Spinal cord (tissue), 10 donors: ENCODE results near the gene TNP1. TPM values are rescaled to one million over a fixed set of nuclear protein-coding genes. Genes with fewer than 3 reads are reported as not detected.

Experiments used
- DNase-seq, 6 donors: peaks; one replicate each; pipeline versions ENCODE4 v3.0.0 to v3.0.0-alpha.2; 2013 to 2015; ENCODE audit warnings: low spot score in 6 of 6, low read depth in 4 of 6
- H3K27ac ChIP-seq: one replicate; pipeline ENCODE4 v1.5.1; 2013; ENCODE audit warnings: low read depth, low read length, control low read depth
- H3K27me3 ChIP-seq: one replicate; pipeline ENCODE4 v1.6.1; 2013; ENCODE audit warnings: low read length; ENCODE audit not compliant: control insufficient read depth, insufficient read depth
- H3K36me3 ChIP-seq: one replicate; pipeline ENCODE4 v1.6.1; 2013; ENCODE audit warnings: low read length; ENCODE audit not compliant: control insufficient read depth, insufficient read depth
- H3K4me1 ChIP-seq: one replicate; pipeline ENCODE4 v1.6.1; 2013; ENCODE audit warnings: low read length; ENCODE audit not compliant: control insufficient read depth, insufficient read depth
- H3K4me3 ChIP-seq: one replicate; pipeline ENCODE4 v1.5.1; 2013; ENCODE audit warnings: low read depth, low read length, control low read depth
- H3K9me3 ChIP-seq: one replicate; pipeline ENCODE4 v1.6.1; 2013; ENCODE audit warnings: low read length; ENCODE audit not compliant: control insufficient read depth, insufficient read depth
- WGBS: methylation state at CpG from one replicate; pipeline ENCODE4 v1.1.5; 2013; ENCODE audit warnings: missing lambda C conversion rate; ENCODE audit not compliant: insufficient coverage; 5-methylcytosine and 5-hydroxymethylcytosine counted together
- polyA plus RNA-seq, 2 donors: library from polyadenylated mRNA; unstranded; fragments of 120-200 nt; gene quantifications; one replicate each; pipeline ENCODE4 v1.2.1, GENCODE V29; 2013; ENCODE audit not compliant: insufficient read length in 2 of 2
- total RNA-seq, 2 donors: library from RNA; depleted of rRNA in 1 of 2; stranded (reverse); fragments of 120-200 nt in 1 of 2; fragments of >200 nt in 1 of 2; gene quantifications; one replicate each; pipeline versions ENCODE4 v1.2.3 to v1.2.4, GENCODE V29; 2013 to 2014
- donor health status: healthy.

TNP1 gene
- total and polyA plus RNA-seq, 4 donors, result not detected

GRCh38 chr2:216827073-216827720, 32.7 kb downstream of the TNP1 start:
- peak in 1 of 6 donors; percentile 49 for DNase-seq
- H3K36me3 ChIP-seq, result no peaks in the 10 kb centered on the region
- H3K4me3 ChIP-seq, result no peak overlapping the region
- 47% methylated on average over 3 of the region's 6 CpGs for WGBS
- peaks cover 2% of the 10 kb centered on the region for H3K27me3 ChIP-seq
- no peak overlapping the region for H3K27ac ChIP-seq
- H3K9me3 ChIP-seq, result no peaks in the 10 kb centered on the region
- H3K4me1 ChIP-seq, result peaks cover 11% of the 10 kb centered on the region

DNA sequence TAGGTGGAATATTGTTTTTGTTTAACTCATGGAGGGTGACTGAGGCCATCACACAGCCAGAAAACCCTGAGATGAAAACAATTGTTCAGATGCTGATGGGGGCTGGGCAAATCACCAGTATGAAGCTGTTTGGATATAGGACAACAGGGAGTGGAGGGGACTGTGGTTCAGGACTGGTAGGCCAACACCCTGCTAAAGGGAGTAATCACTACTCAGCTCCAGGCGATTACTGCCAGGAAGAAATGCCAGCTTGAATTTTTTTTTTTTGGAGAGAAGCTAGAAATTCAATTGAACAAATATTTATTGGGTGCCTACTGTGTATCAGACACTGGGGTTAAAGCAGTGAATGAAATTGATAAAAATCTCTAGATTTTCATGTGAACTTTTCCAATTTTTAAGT, 37.4 kb downstream of the TNP1 start:
- no peak for DNase-seq
- no peak overlapping the region for H3K27ac ChIP-seq
- no peaks in the 10 kb centered on the region for H3K27me3 ChIP-seq
- H3K36me3 ChIP-seq, result no peaks in the 10 kb centered on the region
- no CpG with 5 or more reads among the region's 1 CpG for WGBS
- H3K4me1 ChIP-seq, result peaks cover 6% of the 10 kb centered on the region
- H3K4me3 ChIP-seq, result no peak overlapping the region
- H3K9me3 ChIP-seq, result no peaks in the 10 kb centered on the region

GRCh38 chr2:216820709-216821108, 39.2 kb downstream of the TNP1 start:
- H3K4me1 ChIP-seq, result no peaks in the 10 kb centered on the region
- no peak overlapping the region for H3K4me3 ChIP-seq
- no peak overlapping the region for H3K27ac ChIP-seq
- H3K27me3 ChIP-seq, result no peaks in the 10 kb centered on the region
- DNase-seq, result no peak
- no peaks in the 10 kb centered on the region for H3K9me3 ChIP-seq
- H3K36me3 ChIP-seq, result no peaks in the 10 kb centered on the region
- 100% methylated on average over 3 of the region's 3 CpGs for WGBS

DNA sequence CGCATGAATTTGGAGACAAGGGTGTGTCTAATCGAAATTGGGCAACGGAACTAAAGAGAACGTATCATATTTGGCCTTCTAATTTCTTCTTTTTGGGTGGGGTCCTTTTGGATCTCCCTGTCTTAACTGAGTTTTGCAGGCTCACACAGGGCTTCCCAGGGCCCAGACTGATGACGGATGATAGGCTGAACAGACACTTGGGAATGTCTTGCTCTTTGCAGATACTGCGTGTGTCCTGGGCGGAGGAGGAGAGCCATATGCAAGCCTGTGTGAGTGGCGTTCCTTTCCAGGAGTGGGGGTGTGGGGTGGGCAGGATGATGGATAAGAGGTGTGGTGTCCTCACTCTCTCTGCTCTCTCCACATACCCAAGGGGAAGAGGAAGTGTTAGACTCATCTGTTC, 40.1 kb downstream of the TNP1 start:
- Histone ChIP-seq H3K27ac (no peak overlapping the region), H3K27me3 (no peaks in the 10 kb centered on the region), H3K9me3 (no peaks in the 10 kb centered on the region), H3K4me1 (no peaks in the 10 kb centered on the region), H3K4me3 (no peak overlapping the region), H3K36me3 (no peaks in the 10 kb centered on the region)
- no peak for DNase-seq
- 93% methylated on average over 5 of the region's 8 CpGs for WGBS

DNA sequence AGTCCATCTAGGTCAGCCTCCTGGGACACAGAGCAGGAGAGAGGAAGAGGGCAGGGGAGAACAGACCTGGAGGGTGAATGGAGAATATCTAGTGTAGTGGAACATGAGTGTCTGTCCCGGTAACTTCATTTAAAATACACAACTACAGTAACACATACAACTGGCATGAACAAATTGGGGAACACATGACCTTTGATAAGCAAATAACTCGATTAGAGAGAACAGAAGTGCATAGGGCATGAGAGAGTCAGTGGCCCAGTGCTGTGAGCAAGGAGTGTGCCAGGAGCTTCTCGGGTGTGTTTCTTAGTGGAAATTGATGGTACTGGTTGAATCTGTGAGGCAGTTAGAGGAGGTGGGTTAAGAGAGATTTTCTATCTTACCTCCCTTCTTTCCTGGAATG, 40.8 kb downstream of the TNP1 start:
- H3K4me1 ChIP-seq, result no peaks in the 10 kb centered on the region
- H3K9me3 ChIP-seq, result no peaks in the 10 kb centered on the region
- no peak overlapping the region for H3K4me3 ChIP-seq
- DNase-seq, result no peak
- H3K36me3 ChIP-seq, result no peaks in the 10 kb centered on the region
- no peaks in the 10 kb centered on the region for H3K27me3 ChIP-seq
- no peak overlapping the region for H3K27ac ChIP-seq
- 80% methylated on average over 1 of the region's 3 CpGs for WGBS

GRCh38 chr2:216810399-216811160, 49.3 kb downstream of the TNP1 start:
- DNase-seq, result no peak
- WGBS, result 93% methylated on average over 25 of the region's 30 CpGs
- H3K36me3 ChIP-seq, result peaks cover 3% of the 10 kb centered on the region
- no peak overlapping the region for H3K4me3 ChIP-seq
- peaks cover 3% of the 10 kb centered on the region for H3K4me1 ChIP-seq
- H3K27ac ChIP-seq, result no peak overlapping the region
- no peaks in the 10 kb centered on the region for H3K9me3 ChIP-seq
- H3K27me3 ChIP-seq, result no peaks in the 10 kb centered on the region

Other genes with a start within 250 kb of the TNP1 start
- gene IGFBP2, start 226.6 kb downstream of the TNP1 start, total RNA-seq, result 100 to 1,000 TPM; 176 to 741 TPM
- 100 to 1,000 TPM; 191 to 259 TPM for gene IGFBP2, start 226.6 kb downstream of the TNP1 start, polyA plus RNA-seq
- gene IGFBP5, start 164.5 kb downstream of the TNP1 start, total RNA-seq, result 100 to 1,000 TPM; 179 to 292 TPM
- gene IGFBP5, start 164.5 kb downstream of the TNP1 start, polyA plus RNA-seq, result 100 to 1,000 TPM; 245 to 273 TPM